ENCODE measurements around the gene ISYNA1. TPM values are rescaled to one million over a fixed set of nuclear protein-coding genes. Genes with fewer than 3 reads are reported as not detected.

Gene ISYNA1
- total and polyA plus RNA-seq, 2 experiments from 2014 or later = 191 to 208 TPM

GRCh38 chr19:18424122-18424889 lies 13.6 kb downstream of the ISYNA1 start:
- no peaks in the 10 kb centered on the region for H3K36me3 ChIP-seq (ENCODE audit: insufficient read depth)
- Mint-ChIP-seq H3K36me3 (ENCODE audit: low read depth) (no peaks in the 10 kb centered on the region), H3K27ac (no peak overlapping the region), H3K9me3 (no peaks in the 10 kb centered on the region), H3K4me3 (peak overlapping the region; percentile 24; the same call in 1 of the 3 replicates), H3K27me3 (ENCODE audit: insufficient read depth, low read depth, poor library complexity) (peaks cover 24% of the 10 kb centered on the region), H3K4me1 (peaks cover 26% of the 10 kb centered on the region)
- H2AFZ ChIP-seq = no peak overlapping the region
- TF ChIP-seq POLR2AphosphoS5 (IDR thresholded peaks at IDR 0.05; ENCODE audit: low read depth) (no peak), ZNF331 (CRISPR knock-in tag; IDR thresholded peaks at IDR 0.05; ENCODE audit: low read depth) (no peak), REST (IDR thresholded peaks at IDR 0.05; ENCODE audit: unreplicated experiment) (no peak), EZH2 (IDR thresholded peaks at IDR 0.05; ENCODE audit: low read depth, unreplicated experiment) (no peak), ZNF114 (CRISPR knock-in tag; IDR thresholded peaks at IDR 0.05) (no peak), CTCF (conservative IDR thresholded peaks at IDR 0.05; ENCODE audit: low read depth in 2 of 2) (no peak), EZH2phosphoT487 (IDR thresholded peaks at IDR 0.05; ENCODE audit: unreplicated experiment) (no peak)
- no peak overlapping the region for H3K4me2 ChIP-seq
- no peak overlapping the region for H3K4me3 ChIP-seq
- peaks cover 13% of the 10 kb centered on the region; the same call in 1 of the 2 replicates for H3K4me1 ChIP-seq (ENCODE audit: insufficient read depth)
- H3K79me2 ChIP-seq (replicated peaks; ENCODE audit: insufficient read depth) = no peaks in the 10 kb centered on the region
- peaks cover 6% of the 10 kb centered on the region; the same call in 1 of the 2 replicates for H4K20me1 ChIP-seq (replicated peaks; ENCODE audit: insufficient read depth)
- no peaks in the 10 kb centered on the region for H3K9me2 ChIP-seq (ENCODE audit: insufficient read depth)
- no peaks in the 10 kb centered on the region; the same call in 1 of the 2 replicates for H3F3A ChIP-seq (replicated peaks; ENCODE audit: low read depth)
- no peak overlapping the region for H3K27ac ChIP-seq (ENCODE audit: low read depth)
- peaks cover 20% of the 10 kb centered on the region for H3K27me3 ChIP-seq (ENCODE audit: insufficient read depth)
- DNase-seq (ENCODE audit: low spot score) (peak; percentile 33), ATAC-seq (no peak)
